Nephron progenitor cell (in vitro differentiated cells): ENCODE results near the gene EFNA5.

ENCODE experiments used
- DNase-seq: peaks from one replicate; pipeline ENCODE4 v3.0.0; 2021
- H3K27ac Mint-ChIP-seq: 2 replicates; pipeline ENCODE4 v1.8.0; 2021; ENCODE audit warnings: mild to moderate bottlenecking, moderate library complexity, mixed read lengths
- H3K27me3 Mint-ChIP-seq: 2 replicates; pipeline ENCODE4 v1.8.0; 2021; ENCODE audit warnings: mild to moderate bottlenecking, low read depth, mixed read lengths; ENCODE audit not compliant: poor library complexity
- H3K36me3 Mint-ChIP-seq: 2 replicates; pipeline ENCODE4 v1.8.0; 2021; ENCODE audit warnings: low read depth, mixed read lengths
- H3K4me1 Mint-ChIP-seq: 2 replicates; pipeline ENCODE4 v1.8.0; 2021; ENCODE audit warnings: mixed read lengths
- H3K4me3 Mint-ChIP-seq: 2 replicates; pipeline ENCODE4 v1.8.0; 2021; ENCODE audit warnings: mild to moderate bottlenecking, moderate library complexity, mixed read lengths
- H3K9me3 Mint-ChIP-seq: 2 replicates; pipeline ENCODE4 v1.8.0; 2021; ENCODE audit warnings: mild to moderate bottlenecking, moderate library complexity, mixed read lengths
- CTCF ChIP-seq: fragments of 200-600 bp; sonication (generic); IDR thresholded peaks from 2 replicates; pipeline ENCODE4 v1.5.0; 2021; ENCODE audit warnings: antibody characterized with exemption

The EFNA5 gene

GRCh38 chr5:107670932-107671741 lies at the start of gene EFNA5:
TSS of gene EFNA5 (minus strand) at chr5:107670937.
- Mint-ChIP-seq H3K9me3 (no peaks in the 10 kb centered on the region), H3K27ac (peak within 1 kb of the TSS; percentile 95), H3K36me3 (no peaks in the 10 kb centered on the region), H3K4me1 (peaks cover 60% of the 10 kb centered on the region), H3K4me3 (peak within 1 kb of the TSS; percentile 94), H3K27me3 (no peaks in the 10 kb centered on the region)
- peak; percentile 71 for DNase-seq
- no peak for TF ChIP-seq CTCF

GRCh38 chr5:107719034-107719606 lies 48.4 kb upstream of the EFNA5 start:
- Mint-ChIP-seq H3K4me3 (no peak overlapping the region), H3K9me3 (peaks cover 74% of the 10 kb centered on the region), H3K27me3 (peaks cover 4% of the 10 kb centered on the region), H3K36me3 (peaks cover 41% of the 10 kb centered on the region), H3K4me1 (peaks cover 6% of the 10 kb centered on the region), H3K27ac (no peak overlapping the region)
- no peak for DNase-seq
- no peak for TF ChIP-seq CTCF

GRCh38 chr5:107717816-107718215 lies 47.1 kb upstream of the EFNA5 start:
- Mint-ChIP-seq H3K27ac (no peak overlapping the region), H3K27me3 (peaks cover 4% of the 10 kb centered on the region), H3K9me3 (peaks cover 63% of the 10 kb centered on the region), H3K4me1 (peaks cover 6% of the 10 kb centered on the region), H3K36me3 (peaks cover 35% of the 10 kb centered on the region), H3K4me3 (no peak overlapping the region)
- no peak for DNase-seq
- TF ChIP-seq CTCF, result no peak

- DNase-seq, result no peak
- no peak overlapping the region for H3K27ac Mint-ChIP-seq
- H3K4me1 Mint-ChIP-seq, result peaks cover 6% of the 10 kb centered on the region
- no peaks in the 10 kb centered on the region for H3K27me3 Mint-ChIP-seq
- H3K36me3 Mint-ChIP-seq, result peaks cover 11% of the 10 kb centered on the region
- H3K9me3 Mint-ChIP-seq, result peaks cover 36% of the 10 kb centered on the region
- H3K4me3 Mint-ChIP-seq, result no peak overlapping the region
- TF ChIP-seq CTCF, result no peak
Measured at GRCh38 chr5:107713228-107713627, 42.5 kb upstream of the EFNA5 start.

- no peak for TF ChIP-seq CTCF
- peaks cover 36% of the 10 kb centered on the region for H3K9me3 Mint-ChIP-seq
- H3K36me3 Mint-ChIP-seq, result peaks cover 11% of the 10 kb centered on the region
- no peak for DNase-seq
- no peaks in the 10 kb centered on the region for H3K27me3 Mint-ChIP-seq
- no peak overlapping the region for H3K27ac Mint-ChIP-seq
- peaks cover 6% of the 10 kb centered on the region for H3K4me1 Mint-ChIP-seq
- H3K4me3 Mint-ChIP-seq, result no peak overlapping the region
Measured at GRCh38 chr5:107712359-107712870, 41.7 kb upstream of the EFNA5 start.
